Tibial nerve (tissue), 4 donors: ENCODE data around the gene ALG12.

Experiments
- EP300 ChIP-seq, 2 donors: sonication (generic); formaldehyde crosslinking; IDR thresholded peaks; one replicate each; pipeline ENCODE4 v1.6.1; 2017; ENCODE audit warnings: antibody characterized with exemption in 2 of 2, mild to moderate bottlenecking in 1 of 2
- POLR2A ChIP-seq, 2 donors: fragments of 450-650 bp; IDR thresholded peaks; one replicate each; pipeline ENCODE4 v1.6.1; 2017; ENCODE audit warnings: antibody characterized with exemption in 2 of 2, mild to moderate bottlenecking in 2 of 2, moderate library complexity in 2 of 2
- TF ChIP-seq, protein P1 (sequence below), 5 experiments: fragments of 200-600 bp in 3 of 5; fragments of 450-650 bp in 2 of 5; sonication (generic) in 3 of 5; IDR thresholded peaks; one replicate each; pipeline ENCODE4 v1.5.1; 2016 to 2019; ENCODE audit warnings: antibody characterized with exemption in 5 of 5, mild to moderate bottlenecking in 3 of 5, moderate library complexity in 2 of 5

DNA sequence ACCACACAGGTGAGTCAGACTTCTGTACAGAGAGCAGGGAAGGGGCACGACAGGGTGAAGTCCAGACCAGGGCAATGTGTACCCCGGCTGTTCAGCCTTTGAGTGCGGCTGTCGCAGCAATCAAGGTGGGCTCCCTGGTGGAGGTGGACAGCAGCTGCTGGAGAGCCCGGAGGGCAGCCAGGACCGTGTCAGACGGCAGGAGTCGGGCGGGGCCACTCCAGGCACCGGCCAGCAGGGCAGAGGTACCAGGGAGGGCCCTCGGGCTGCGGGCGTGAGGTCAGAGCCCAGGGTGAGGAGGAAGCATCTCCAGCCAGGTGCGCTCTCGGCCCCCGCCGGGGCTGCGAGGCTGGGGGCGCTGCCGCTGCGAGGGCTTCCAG lies 41.5 kb upstream of the ALG12 start:
- TF ChIP-seq, protein P1, sequence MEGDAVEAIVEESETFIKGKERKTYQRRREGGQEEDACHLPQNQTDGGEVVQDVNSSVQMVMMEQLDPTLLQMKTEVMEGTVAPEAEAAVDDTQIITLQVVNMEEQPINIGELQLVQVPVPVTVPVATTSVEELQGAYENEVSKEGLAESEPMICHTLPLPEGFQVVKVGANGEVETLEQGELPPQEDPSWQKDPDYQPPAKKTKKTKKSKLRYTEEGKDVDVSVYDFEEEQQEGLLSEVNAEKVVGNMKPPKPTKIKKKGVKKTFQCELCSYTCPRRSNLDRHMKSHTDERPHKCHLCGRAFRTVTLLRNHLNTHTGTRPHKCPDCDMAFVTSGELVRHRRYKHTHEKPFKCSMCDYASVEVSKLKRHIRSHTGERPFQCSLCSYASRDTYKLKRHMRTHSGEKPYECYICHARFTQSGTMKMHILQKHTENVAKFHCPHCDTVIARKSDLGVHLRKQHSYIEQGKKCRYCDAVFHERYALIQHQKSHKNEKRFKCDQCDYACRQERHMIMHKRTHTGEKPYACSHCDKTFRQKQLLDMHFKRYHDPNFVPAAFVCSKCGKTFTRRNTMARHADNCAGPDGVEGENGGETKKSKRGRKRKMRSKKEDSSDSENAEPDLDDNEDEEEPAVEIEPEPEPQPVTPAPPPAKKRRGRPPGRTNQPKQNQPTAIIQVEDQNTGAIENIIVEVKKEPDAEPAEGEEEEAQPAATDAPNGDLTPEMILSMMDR (IDR thresholded peaks at IDR 0.05): peak in 1 of 5 experiments; percentile 20
- no peak for TF ChIP-seq POLR2A (IDR thresholded peaks at IDR 0.05)
- TF ChIP-seq EP300 (IDR thresholded peaks at IDR 0.05): no peak
